ENCODE measurements around the gene CCDC71.

CCDC71 gene

GRCh38 chr3:49123687-49124086 is 42.4 kb downstream of the CCDC71 start:
- H3K27me3 ChIP-seq (ENCODE audit: low read length), result no peaks in the 10 kb centered on the region
- no peak overlapping the region for H3K4me2 ChIP-seq (ENCODE audit: low read depth, low read length, poor library complexity, severe bottlenecking)
- no peak overlapping the region for H3K4me3 ChIP-seq (ENCODE audit: insufficient read depth, low read length, poor library complexity, severe bottlenecking)
- no peak overlapping the region for H3K27ac ChIP-seq (ENCODE audit: low read depth, low read length)
- H3K36me3 ChIP-seq (ENCODE audit: low read length), result 0 out of 2 replicates have a peak, but pooled peaks cover 1% of the 10 kb centered on the region
- H4K20me1 ChIP-seq (ENCODE audit: low read depth, low read length), result no peaks in the 10 kb centered on the region
- H3K9me2 ChIP-seq (replicated peaks; ENCODE audit: insufficient read depth, low read length), result no peaks in the 10 kb centered on the region
- H3F3A ChIP-seq (ENCODE audit: insufficient read depth), result peaks cover 15% of the 10 kb centered on the region
- H3K9ac ChIP-seq (ENCODE audit: low read length), result no peak overlapping the region
- TF ChIP-seq, protein P1, sequence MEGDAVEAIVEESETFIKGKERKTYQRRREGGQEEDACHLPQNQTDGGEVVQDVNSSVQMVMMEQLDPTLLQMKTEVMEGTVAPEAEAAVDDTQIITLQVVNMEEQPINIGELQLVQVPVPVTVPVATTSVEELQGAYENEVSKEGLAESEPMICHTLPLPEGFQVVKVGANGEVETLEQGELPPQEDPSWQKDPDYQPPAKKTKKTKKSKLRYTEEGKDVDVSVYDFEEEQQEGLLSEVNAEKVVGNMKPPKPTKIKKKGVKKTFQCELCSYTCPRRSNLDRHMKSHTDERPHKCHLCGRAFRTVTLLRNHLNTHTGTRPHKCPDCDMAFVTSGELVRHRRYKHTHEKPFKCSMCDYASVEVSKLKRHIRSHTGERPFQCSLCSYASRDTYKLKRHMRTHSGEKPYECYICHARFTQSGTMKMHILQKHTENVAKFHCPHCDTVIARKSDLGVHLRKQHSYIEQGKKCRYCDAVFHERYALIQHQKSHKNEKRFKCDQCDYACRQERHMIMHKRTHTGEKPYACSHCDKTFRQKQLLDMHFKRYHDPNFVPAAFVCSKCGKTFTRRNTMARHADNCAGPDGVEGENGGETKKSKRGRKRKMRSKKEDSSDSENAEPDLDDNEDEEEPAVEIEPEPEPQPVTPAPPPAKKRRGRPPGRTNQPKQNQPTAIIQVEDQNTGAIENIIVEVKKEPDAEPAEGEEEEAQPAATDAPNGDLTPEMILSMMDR (IDR thresholded peaks at IDR 0.05; ENCODE audit: insufficient read depth, low read length, poor library complexity, severe bottlenecking), result no peak
- TF ChIP-seq EZH2phosphoT487 (conservative IDR thresholded peaks at IDR 0.05; ENCODE audit: low read length), result no peak
- peaks cover 9% of the 10 kb centered on the region; the same call in 1 of the 2 replicates for H3K79me2 ChIP-seq (ENCODE audit: insufficient read depth, low read length)
- no peaks in the 10 kb centered on the region for H3K9me3 ChIP-seq (ENCODE audit: insufficient read depth, low read length)
- no peak overlapping the region for H2AFZ ChIP-seq (ENCODE audit: low read depth, low read length, severe bottlenecking)

DNA sequence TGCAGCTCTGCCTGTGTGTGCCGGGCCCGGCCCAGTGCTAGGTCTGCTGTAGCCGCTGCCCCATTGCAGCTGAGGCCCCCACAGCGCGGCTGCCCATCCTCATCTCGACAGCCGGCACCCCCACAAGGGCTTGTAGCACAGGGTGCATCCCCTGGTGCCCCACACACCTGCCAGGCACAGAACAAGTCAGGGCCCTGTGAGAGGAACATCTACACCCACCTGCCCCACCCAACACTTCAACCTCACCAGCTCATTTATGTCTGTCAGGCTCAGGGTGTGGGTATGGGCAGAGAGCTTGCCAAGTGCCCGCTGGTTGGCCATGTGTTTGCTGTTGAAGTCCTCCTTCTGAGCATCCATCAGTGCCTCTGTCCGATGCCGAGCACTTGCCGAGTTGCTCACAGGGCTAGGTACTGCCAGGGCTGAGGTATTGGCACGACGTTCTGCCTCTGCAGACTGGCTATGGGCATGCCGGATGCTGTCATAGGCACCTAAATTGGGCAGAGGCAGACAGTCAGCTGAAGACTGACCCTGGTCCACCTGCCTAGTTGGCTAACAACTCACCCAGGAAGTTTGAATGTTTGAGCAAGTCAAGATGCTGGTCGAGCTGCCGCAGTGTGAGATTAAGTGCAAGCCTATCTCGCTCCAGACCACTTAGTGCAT is 43.1 kb downstream of the CCDC71 start:
- peaks cover 9% of the 10 kb centered on the region; the same call in 1 of the 2 replicates for H3K79me2 ChIP-seq (ENCODE audit: insufficient read depth, low read length)
- H3F3A ChIP-seq (ENCODE audit: insufficient read depth), result peaks cover 15% of the 10 kb centered on the region
- no peaks in the 10 kb centered on the region for H3K27me3 ChIP-seq (ENCODE audit: low read length)
- 0 out of 2 replicates have a peak, but pooled peaks cover 3% of the 10 kb centered on the region for H3K36me3 ChIP-seq (ENCODE audit: low read length)
- H3K9ac ChIP-seq (ENCODE audit: low read length), result no peak overlapping the region
- no peaks in the 10 kb centered on the region for H3K9me2 ChIP-seq (replicated peaks; ENCODE audit: insufficient read depth, low read length)
- H3K9me3 ChIP-seq (ENCODE audit: insufficient read depth, low read length), result no peaks in the 10 kb centered on the region
- no peak overlapping the region for H2AFZ ChIP-seq (ENCODE audit: low read depth, low read length, severe bottlenecking)
- no peak overlapping the region for H3K4me3 ChIP-seq (ENCODE audit: insufficient read depth, low read length, poor library complexity, severe bottlenecking)
- TF ChIP-seq, protein P1 (IDR thresholded peaks at IDR 0.05; ENCODE audit: insufficient read depth, low read length, poor library complexity, severe bottlenecking), result no peak
- TF ChIP-seq EZH2phosphoT487 (conservative IDR thresholded peaks at IDR 0.05; ENCODE audit: low read length), result no peak
- no peak overlapping the region for H3K4me2 ChIP-seq (ENCODE audit: low read depth, low read length, poor library complexity, severe bottlenecking)
- no peaks in the 10 kb centered on the region for H4K20me1 ChIP-seq (ENCODE audit: low read depth, low read length)
- no peak overlapping the region for H3K27ac ChIP-seq (ENCODE audit: low read depth, low read length)

GRCh38 chr3:49122451-49122850 is 43.7 kb downstream of the CCDC71 start:
- H3K9me2 ChIP-seq (replicated peaks; ENCODE audit: insufficient read depth, low read length), result no peaks in the 10 kb centered on the region
- H3K36me3 ChIP-seq (ENCODE audit: low read length), result 0 out of 2 replicates have a peak, but pooled peaks cover 3% of the 10 kb centered on the region
- no peaks in the 10 kb centered on the region for H3K9me3 ChIP-seq (ENCODE audit: insufficient read depth, low read length)
- H4K20me1 ChIP-seq (ENCODE audit: low read depth, low read length), result no peaks in the 10 kb centered on the region
- no peak overlapping the region for H3K4me2 ChIP-seq (ENCODE audit: low read depth, low read length, poor library complexity, severe bottlenecking)
- H3K27me3 ChIP-seq (ENCODE audit: low read length), result no peaks in the 10 kb centered on the region
- H3F3A ChIP-seq (ENCODE audit: insufficient read depth), result peaks cover 15% of the 10 kb centered on the region
- no peak overlapping the region for H3K27ac ChIP-seq (ENCODE audit: low read depth, low read length)
- H3K9ac ChIP-seq (ENCODE audit: low read length), result no peak overlapping the region
- TF ChIP-seq, protein P1 (IDR thresholded peaks at IDR 0.05; ENCODE audit: insufficient read depth, low read length, poor library complexity, severe bottlenecking), result no peak
- no peak for TF ChIP-seq EZH2phosphoT487 (conservative IDR thresholded peaks at IDR 0.05; ENCODE audit: low read length)
- no peak overlapping the region for H2AFZ ChIP-seq (ENCODE audit: low read depth, low read length, severe bottlenecking)
- H3K4me3 ChIP-seq (ENCODE audit: insufficient read depth, low read length, poor library complexity, severe bottlenecking), result no peak overlapping the region
- peaks cover 9% of the 10 kb centered on the region; the same call in 1 of the 2 replicates for H3K79me2 ChIP-seq (ENCODE audit: insufficient read depth, low read length)
